GM12878 (cell line): ENCODE data around the gene TSPAN5.

Experiments used
- BMI1 ChIP-seq: fragments of 450-650 bp; IDR thresholded peaks from 2 replicates; pipeline ENCODE4 v1.6.1; 2016; ENCODE audit warnings: mild to moderate bottlenecking, moderate library complexity, borderline replicate concordance
- CBX5 ChIP-seq: sonication (generic); IDR thresholded peaks from 2 replicates; pipeline ENCODE4 v1.6.1; 2016; ENCODE audit warnings: low read depth, moderate library complexity, mild to moderate bottlenecking, inconsistent platforms
- CREB1 ChIP-seq: IDR thresholded peaks from 2 replicates; pipeline ENCODE4 v1.6.1; 2012; ENCODE audit warnings: low read depth, mild to moderate bottlenecking, inconsistent platforms
- NBN ChIP-seq: fragments of 450-650 bp; IDR thresholded peaks from 2 replicates; pipeline ENCODE4 v1.6.1; 2016
- NRF1 ChIP-seq: conservative IDR thresholded peaks from 2 replicates; pipeline ENCODE4 v1.6.1; 2011; ENCODE audit warnings: mild to moderate bottlenecking, low read depth, low read length, improper control_type of control experiment
- POLR2AphosphoS2 ChIP-seq: IDR thresholded peaks from 2 replicates; pipeline ENCODE4 v1.6.1; 2011; ENCODE audit warnings: low read depth, mild to moderate bottlenecking, low read length, improper control_type of control experiment, moderate library complexity
- POLR2AphosphoS5 ChIP-seq: IDR thresholded peaks from 2 replicates; pipeline ENCODE4 v1.6.1; 2011; ENCODE audit warnings: mild to moderate bottlenecking, low read length, inconsistent platforms
- TARDBP ChIP-seq: IDR thresholded peaks from 2 replicates; pipeline ENCODE4 v1.6.1; 2016; ENCODE audit warnings: borderline replicate concordance
- TF ChIP-seq, protein P1 (sequence below), 3 experiments: IDR thresholded peaks in 2 of 3; conservative IDR thresholded peaks in 1 of 3; 2 replicates each; pipeline ENCODE4 v1.5.1; 2011; ENCODE audit warnings: low read depth in 3 of 3, low read length in 3 of 3, mild to moderate bottlenecking in 3 of 3, control low read depth in 2 of 3, moderate library complexity in 2 of 3, inconsistent platforms in 1 of 3, mixed read lengths in 1 of 3; ENCODE audit not compliant: control insufficient read depth in 2 of 3, insufficient read depth in 1 of 3; ENCODE audit errors: extremely low read depth in 1 of 3
- TF ChIP-seq, protein P2 (sequence below): IDR thresholded peaks from 2 replicates; pipeline ENCODE4 v1.6.1; 2011; ENCODE audit warnings: mild to moderate bottlenecking, low read depth, low read length, moderate library complexity; ENCODE audit not compliant: insufficient replicate concordance

DNA sequence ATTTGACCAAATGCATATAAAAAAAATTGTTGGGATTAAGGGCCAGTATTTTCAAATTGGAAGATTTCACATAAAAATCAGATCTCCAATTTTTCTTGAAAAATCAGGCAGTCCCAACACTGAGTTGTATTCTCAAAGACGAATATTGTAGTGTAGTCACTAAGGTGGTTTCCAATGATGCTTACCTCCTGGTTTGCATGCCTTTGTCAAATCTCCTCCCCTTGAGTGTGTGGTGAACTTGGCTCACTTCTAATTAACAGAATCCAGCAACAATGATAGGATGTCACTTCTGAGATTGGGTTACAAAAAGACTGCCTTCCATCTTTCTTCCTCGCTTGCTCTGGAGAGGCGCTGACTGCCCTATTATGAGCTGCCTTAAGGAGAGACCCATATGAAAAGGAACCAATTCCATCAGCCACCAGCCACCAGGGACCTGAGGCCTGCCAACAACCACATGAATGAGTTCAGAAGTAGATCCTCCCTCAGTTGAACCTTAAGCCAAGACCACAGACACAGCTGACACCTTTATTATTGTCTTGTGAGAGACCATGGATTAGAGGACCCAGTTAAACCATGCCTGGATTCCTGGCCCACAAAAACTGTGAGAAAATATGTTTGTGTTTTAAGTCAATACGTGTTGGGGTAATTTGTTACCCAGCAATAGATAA, 31.2 kb upstream of the TSPAN5 start:
- no peak for TF ChIP-seq TARDBP
- TF ChIP-seq, protein P1, sequence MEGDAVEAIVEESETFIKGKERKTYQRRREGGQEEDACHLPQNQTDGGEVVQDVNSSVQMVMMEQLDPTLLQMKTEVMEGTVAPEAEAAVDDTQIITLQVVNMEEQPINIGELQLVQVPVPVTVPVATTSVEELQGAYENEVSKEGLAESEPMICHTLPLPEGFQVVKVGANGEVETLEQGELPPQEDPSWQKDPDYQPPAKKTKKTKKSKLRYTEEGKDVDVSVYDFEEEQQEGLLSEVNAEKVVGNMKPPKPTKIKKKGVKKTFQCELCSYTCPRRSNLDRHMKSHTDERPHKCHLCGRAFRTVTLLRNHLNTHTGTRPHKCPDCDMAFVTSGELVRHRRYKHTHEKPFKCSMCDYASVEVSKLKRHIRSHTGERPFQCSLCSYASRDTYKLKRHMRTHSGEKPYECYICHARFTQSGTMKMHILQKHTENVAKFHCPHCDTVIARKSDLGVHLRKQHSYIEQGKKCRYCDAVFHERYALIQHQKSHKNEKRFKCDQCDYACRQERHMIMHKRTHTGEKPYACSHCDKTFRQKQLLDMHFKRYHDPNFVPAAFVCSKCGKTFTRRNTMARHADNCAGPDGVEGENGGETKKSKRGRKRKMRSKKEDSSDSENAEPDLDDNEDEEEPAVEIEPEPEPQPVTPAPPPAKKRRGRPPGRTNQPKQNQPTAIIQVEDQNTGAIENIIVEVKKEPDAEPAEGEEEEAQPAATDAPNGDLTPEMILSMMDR (IDR thresholded peaks at IDR 0.05 in 2 of 3, conservative IDR thresholded peaks at IDR 0.05 in 1 of 3; ENCODE audit: control insufficient read depth in 2 of 3, extremely low read depth in 1 of 3, insufficient read depth in 1 of 3, low read depth in 3 of 3, low read length in 3 of 3) = no peak
- no peak for TF ChIP-seq NBN
- TF ChIP-seq NRF1 = no peak
- no peak for TF ChIP-seq POLR2AphosphoS2
- TF ChIP-seq CREB1 = no peak
- TF ChIP-seq CBX5 = no peak
- no peak for TF ChIP-seq POLR2AphosphoS5
- TF ChIP-seq, protein P2, sequence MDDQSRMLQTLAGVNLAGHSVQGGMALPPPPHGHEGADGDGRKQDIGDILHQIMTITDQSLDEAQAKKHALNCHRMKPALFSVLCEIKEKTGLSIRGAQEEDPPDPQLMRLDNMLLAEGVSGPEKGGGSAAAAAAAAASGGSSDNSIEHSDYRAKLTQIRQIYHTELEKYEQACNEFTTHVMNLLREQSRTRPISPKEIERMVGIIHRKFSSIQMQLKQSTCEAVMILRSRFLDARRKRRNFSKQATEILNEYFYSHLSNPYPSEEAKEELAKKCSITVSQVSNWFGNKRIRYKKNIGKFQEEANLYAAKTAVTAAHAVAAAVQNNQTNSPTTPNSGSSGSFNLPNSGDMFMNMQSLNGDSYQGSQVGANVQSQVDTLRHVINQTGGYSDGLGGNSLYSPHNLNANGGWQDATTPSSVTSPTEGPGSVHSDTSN = no peak
- TF ChIP-seq BMI1 = no peak
